ENCODE measurements around the gene VPS16.

Gene VPS16

DNA sequence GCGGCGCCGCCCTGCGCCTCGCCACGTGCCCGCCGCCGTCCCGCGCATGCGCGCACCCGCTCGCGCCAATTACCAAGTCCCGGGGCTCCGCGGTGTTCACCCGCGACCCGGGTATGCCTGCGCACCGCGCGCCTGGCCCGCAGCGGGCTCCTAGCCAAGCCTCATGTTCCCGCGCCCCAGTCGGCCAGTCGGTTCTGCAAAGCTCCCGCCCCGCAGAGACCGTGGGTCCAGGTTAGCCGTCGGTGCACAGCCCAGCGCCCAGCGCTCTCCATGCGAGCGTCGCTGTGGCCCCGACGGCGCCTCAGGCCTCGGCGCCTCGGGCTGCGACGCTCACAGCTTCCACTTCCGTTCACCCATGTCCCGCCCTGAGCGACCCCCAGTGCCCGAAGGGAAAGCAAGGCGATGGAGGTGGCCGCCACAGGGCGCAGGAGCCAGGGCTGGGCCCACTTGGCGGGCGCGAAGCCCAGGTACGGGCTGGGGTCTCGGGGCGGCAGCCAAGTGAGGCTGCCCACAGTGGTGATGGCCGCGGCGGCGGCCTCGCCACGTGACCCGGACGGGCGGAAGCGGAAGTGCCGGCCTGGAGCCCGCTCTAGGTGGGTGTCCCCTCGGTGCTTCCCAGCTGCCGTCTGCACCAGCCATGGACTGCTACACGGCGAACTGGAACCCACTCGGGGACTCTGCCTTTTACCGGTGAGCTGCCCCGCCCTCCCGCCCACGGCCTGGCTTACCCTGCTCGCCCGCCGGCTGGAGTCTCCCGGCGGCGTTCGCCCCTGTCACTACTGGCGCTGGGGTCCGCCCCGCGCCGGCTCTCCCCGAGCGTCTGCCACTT, at the start of gene VPS16, which contains the start of gene PCED1A:
TSS of gene VPS16 (plus strand) at position 608 of the 829 bp plus-strand sequence. CDS start at position 638, 30 bp downstream.
TSS of gene PCED1A (minus strand) at position 518 of the 829 bp plus-strand sequence. CDS start 743 bp downstream, outside the sequence.
- Histone ChIP-seq H3K4me1 (ENCODE audit: insufficient read depth, low read length) (no peaks in the 10 kb centered on the region), H3K36me3 (ENCODE audit: insufficient read depth, low read length) (no peaks in the 10 kb centered on the region; the same call in 1 of the 2 replicates), H3K9me3 (ENCODE audit: control insufficient read depth, insufficient read depth, low read length) (no peaks in the 10 kb centered on the region), H3K9ac (ENCODE audit: low read depth, low read length) (peak within 1 kb of the TSS; percentile 82)

DNA sequence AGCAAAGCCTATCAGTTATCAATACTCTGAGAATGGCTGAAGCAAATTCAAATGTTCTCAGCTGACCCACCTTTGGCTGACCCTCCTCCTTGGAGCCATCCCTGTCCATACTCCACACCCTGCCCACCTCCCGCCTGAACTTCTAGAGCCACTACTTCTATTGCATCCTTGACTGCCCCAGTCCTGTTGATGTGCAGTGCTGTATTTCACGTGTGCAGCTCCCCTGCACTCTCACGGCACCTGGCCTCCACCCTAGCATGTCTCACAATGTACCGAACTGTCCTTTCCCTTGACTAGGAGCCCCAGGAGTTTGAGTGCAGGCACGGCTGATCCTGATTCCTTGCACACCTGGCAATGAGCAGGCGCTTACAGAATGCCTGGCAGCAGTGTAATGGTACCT, 47.1 kb upstream of the VPS16 start:
- Histone ChIP-seq H3K36me3 (ENCODE audit: insufficient read depth, low read length) (no peaks in the 10 kb centered on the region), H3K4me1 (ENCODE audit: insufficient read depth, low read length) (no peaks in the 10 kb centered on the region), H3K9ac (ENCODE audit: low read depth, low read length) (no peak overlapping the region), H3K9me3 (ENCODE audit: control insufficient read depth, insufficient read depth, low read length) (no peaks in the 10 kb centered on the region)

DNA sequence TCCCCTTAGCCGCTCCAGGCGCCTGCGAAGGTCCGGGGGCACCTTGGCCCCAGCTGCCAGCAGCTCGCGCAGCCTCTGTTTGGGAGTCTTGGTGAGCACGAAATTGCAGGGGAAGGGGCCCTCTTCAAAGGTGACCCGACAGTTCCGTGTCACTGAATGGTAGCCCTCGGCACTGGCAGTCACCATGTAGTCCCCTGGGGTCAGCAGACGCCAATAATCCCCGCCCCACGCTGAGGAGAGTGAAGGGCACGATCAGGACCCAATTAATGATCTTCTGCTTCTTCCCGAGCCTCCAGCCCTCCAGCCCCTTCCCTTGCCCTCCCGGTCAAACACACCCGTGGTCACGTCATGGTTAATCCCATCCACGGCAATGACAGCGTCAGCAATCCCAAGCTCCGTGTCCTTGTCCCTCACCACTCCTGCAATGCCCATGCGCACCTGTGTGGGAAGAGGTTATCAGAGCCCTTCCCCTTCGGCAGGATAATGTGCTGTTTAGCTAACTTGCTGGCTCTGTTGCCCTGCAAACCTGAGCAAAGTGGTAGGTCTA, 46.3 kb upstream of the VPS16 start:
- Histone ChIP-seq H3K36me3 (ENCODE audit: insufficient read depth, low read length) (no peaks in the 10 kb centered on the region), H3K4me1 (ENCODE audit: insufficient read depth, low read length) (no peaks in the 10 kb centered on the region; the same call in 1 of the 2 replicates), H3K9ac (ENCODE audit: low read depth, low read length) (no peak overlapping the region), H3K9me3 (ENCODE audit: control insufficient read depth, insufficient read depth, low read length) (no peaks in the 10 kb centered on the region)

DNA sequence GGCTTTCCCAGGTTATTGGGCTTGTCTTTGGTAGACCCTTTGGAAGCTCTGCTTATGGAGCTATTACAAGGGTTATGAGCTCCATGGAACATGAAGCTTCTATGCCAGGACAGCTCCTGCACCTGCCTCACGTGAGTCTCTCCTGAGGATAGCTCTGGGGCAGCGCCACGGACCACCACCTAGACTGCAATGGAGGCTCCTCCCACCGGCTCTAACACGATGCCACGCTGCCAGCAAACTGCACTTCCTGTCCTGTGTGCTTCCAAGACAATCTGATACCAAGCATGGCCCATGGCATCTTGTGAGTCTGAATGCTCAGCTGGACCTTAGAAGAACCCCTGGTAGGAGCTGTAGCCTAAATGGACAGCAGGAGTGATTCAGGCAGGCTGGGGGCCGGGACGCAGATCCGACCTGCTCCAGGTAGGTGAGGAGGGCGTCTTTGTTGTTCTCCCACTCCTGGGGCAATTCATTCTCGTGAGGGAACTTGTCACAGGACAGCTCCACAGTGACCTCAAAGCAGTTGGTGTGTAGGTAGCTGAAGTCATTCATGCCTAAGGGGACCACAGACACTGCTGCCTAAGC, 45.6 kb upstream of the VPS16 start:
- H3K9me3 ChIP-seq (ENCODE audit: control insufficient read depth, insufficient read depth, low read length), result no peaks in the 10 kb centered on the region
- H3K4me1 ChIP-seq (ENCODE audit: insufficient read depth, low read length), result no peaks in the 10 kb centered on the region; the same call in 1 of the 2 replicates
- no peaks in the 10 kb centered on the region for H3K36me3 ChIP-seq (ENCODE audit: insufficient read depth, low read length)
- H3K9ac ChIP-seq (ENCODE audit: low read depth, low read length), result no peak overlapping the region

DNA sequence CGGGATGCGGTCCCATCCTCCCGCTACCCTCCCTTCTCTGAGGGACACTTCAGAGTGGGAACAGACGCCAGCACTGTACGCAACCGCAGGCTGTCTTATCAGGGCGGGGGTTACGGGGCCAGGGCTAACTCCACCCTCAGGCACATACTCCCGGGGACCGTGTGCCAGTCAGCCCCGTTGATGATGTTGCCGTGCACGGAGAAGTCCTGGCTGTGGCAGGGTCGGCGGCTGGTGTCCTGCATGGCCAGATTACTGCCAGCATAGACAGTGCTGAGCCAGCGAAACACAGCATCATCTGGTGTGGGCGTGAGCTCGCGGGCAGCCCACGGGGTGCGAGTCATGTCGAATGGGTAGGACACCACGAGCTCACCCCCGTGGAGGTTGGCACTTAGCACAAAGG, 45.1 kb upstream of the VPS16 start:
- no peaks in the 10 kb centered on the region for H3K9me3 ChIP-seq (ENCODE audit: control insufficient read depth, insufficient read depth, low read length)
- no peaks in the 10 kb centered on the region for H3K36me3 ChIP-seq (ENCODE audit: insufficient read depth, low read length)
- H3K4me1 ChIP-seq (ENCODE audit: insufficient read depth, low read length), result no peaks in the 10 kb centered on the region; the same call in 1 of the 2 replicates
- no peak overlapping the region for H3K9ac ChIP-seq (ENCODE audit: low read depth, low read length)

DNA sequence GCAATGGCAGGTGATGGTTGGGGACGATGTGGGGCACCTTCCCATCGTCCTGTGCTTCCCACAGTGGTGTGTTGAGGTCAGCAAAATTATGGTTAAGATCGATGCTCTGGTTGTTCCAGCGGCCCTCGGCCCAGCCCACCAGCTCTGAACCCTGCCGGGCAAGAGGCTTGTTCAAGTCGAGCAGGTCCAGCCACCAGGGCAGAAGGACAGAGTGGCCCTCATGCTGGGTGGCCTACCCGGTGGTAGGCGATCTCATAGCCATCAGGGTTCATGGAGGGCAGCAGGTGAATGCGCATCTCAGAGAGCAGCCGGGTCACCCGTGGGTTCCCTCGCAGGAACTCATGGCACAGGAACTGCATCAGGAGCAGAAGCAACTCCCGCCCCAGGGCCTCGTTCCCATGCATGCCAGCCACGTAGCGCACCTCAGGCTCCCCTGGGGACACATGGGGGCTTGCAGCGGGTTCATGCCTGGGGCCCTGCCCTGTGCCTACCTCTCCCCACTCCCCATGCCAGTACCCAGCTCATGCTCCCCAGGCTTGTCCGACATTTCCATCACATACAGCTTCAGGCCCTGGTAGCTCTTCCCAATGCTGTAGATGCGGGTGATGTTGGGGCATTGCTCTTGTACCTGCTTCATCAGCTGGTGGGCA, 44.4 kb upstream of the VPS16 start:
- Histone ChIP-seq H3K36me3 (ENCODE audit: insufficient read depth, low read length) (no peaks in the 10 kb centered on the region), H3K4me1 (ENCODE audit: insufficient read depth, low read length) (no peaks in the 10 kb centered on the region; the same call in 1 of the 2 replicates), H3K9ac (ENCODE audit: low read depth, low read length) (no peak overlapping the region)

DNA sequence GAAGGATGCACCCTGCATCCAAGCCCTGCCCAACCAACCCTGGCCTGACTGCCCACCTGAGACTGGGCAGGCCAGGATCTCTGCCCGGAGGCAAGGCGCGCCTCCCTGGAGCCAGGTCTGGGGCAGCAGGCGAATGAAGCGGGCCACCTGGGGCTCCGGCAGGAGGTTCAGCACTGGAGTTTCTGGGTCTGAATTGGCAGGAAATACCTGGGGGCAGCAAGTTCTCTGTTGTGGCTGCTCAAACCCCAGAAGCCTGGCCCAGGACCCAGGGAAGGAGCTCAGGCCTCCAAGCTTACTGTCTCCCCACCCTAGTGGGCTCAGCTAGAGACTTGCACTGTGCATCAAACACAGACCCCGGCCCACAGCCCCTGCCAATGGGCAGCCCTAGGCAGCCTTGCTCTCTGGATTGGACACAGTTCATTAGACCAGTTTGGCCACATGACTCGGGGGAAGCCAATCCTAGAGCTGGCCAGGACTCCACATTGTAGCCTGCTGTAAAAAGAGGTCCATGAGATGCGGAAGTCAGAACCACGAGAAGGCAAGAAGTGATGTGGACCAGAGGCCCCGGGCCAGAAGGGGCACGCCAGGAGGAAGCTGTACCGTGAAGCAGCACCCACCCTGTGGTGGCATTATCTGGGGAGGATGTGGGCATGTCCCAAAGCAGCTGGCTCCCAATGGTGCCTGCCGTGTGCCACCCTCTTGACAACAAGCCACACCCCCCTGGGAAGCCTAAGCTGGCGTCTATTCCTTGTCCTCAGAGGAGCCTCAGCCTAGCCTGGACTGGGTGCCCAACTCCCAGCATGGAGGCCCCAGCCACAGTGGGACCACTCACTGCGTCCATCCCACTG, 43.2 kb upstream of the VPS16 start:
- no peak overlapping the region for H3K9ac ChIP-seq (ENCODE audit: low read depth, low read length)
- H3K36me3 ChIP-seq (ENCODE audit: insufficient read depth, low read length), result no peaks in the 10 kb centered on the region
- no peaks in the 10 kb centered on the region for H3K9me3 ChIP-seq (ENCODE audit: control insufficient read depth, insufficient read depth, low read length)
- H3K4me1 ChIP-seq (ENCODE audit: insufficient read depth, low read length), result no peaks in the 10 kb centered on the region; the same call in 1 of the 2 replicates

More for the DNA sequence above, 44.4 kb upstream of the VPS16 start:
- no peaks in the 10 kb centered on the region for H3K9me3 ChIP-seq (ENCODE audit: control insufficient read depth, insufficient read depth, low read length)

DNA sequence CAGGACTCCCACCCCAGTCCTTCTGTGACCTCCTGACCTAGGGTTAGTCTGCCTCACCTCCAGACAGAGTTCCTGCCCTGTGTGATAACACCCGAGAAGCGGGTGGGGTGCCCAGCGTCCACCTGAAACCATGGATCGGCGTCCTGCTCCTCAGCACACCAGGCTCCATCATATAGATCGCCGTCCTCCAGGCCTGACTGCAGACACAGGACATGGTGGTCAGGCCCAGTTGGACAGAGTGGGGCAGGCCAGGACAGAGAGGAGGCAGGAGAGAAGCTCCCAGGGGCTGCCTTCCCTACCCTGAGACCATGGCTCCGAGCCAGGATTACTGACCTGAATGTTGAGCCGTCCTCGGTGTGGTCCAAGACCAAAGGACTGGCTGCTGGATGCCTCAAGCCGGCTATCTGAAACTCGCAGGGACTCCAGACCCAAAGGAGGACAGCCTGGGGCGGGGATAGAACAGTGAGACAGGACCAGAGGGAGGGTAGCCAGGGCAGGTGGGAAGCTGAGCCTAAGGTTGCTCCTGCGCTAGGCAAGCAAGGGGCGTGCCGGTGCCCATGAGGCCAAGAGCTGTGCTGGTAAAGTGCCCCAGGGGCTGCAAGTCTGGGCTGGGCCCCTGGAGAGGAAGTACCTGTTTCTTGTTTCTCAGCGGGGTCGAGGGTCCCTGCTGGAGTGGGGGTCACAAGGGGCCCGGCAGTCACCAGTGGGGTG, 42.3 kb upstream of the VPS16 start:
- Histone ChIP-seq H3K36me3 (ENCODE audit: insufficient read depth, low read length) (no peaks in the 10 kb centered on the region), H3K9me3 (ENCODE audit: control insufficient read depth, insufficient read depth, low read length) (no peaks in the 10 kb centered on the region), H3K4me1 (ENCODE audit: insufficient read depth, low read length) (no peaks in the 10 kb centered on the region; the same call in 1 of the 2 replicates), H3K9ac (ENCODE audit: low read depth, low read length) (no peak overlapping the region)

DNA sequence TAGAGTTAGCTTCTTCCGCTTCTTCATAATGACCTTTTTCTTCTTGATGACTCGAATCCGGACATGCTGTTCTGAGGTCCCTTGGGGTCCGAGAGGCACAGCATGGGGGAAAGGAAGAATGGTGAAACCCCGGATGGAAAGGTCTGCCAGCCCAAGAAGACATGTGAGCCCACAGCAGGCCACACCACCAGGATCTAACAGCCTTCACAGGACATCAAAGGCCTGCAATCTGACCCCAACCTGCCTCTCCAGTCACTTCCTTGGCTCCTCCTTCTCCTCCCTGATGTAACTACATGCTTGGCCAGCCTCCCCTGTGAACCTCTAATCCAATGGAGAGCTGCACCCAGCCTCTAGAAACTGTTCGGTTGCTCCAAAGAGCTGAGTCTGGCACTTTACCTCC, 41.7 kb upstream of the VPS16 start:
- H3K9ac ChIP-seq (ENCODE audit: low read depth, low read length), result no peak overlapping the region
- no peaks in the 10 kb centered on the region for H3K36me3 ChIP-seq (ENCODE audit: insufficient read depth, low read length)

DNA sequence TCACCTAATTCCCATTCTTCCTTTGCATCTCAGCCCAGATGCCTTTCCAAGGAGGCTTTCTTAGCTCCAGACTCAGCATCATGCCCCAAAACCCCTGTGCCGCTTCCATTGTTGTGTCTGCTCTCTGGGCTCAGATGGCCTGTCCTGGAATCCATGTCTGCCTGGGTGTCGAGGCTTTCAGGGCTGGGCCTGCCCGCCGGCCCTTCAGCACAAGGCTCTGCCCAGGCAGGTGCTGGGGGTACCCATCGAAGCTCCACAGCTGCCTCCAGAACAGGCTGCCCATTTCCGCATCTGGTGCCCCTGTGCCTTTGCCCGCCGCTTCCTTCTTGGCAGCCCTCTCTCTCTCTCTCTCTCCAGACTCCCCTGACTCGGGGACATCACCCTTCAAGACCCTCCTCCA, 41.3 kb upstream of the VPS16 start:
- no peaks in the 10 kb centered on the region for H3K9me3 ChIP-seq (ENCODE audit: control insufficient read depth, insufficient read depth, low read length)
- no peaks in the 10 kb centered on the region for H3K36me3 ChIP-seq (ENCODE audit: insufficient read depth, low read length)
- peak overlapping the region; percentile 46; the same call in 1 of the 2 replicates for H3K9ac ChIP-seq (ENCODE audit: low read depth, low read length)
- H3K4me1 ChIP-seq (ENCODE audit: insufficient read depth, low read length), result no peaks in the 10 kb centered on the region; the same call in 1 of the 2 replicates

More for the DNA sequence above, 41.7 kb upstream of the VPS16 start:
- Histone ChIP-seq H3K9me3 (ENCODE audit: control insufficient read depth, insufficient read depth, low read length) (no peaks in the 10 kb centered on the region), H3K4me1 (ENCODE audit: insufficient read depth, low read length) (no peaks in the 10 kb centered on the region; the same call in 1 of the 2 replicates)

DNA sequence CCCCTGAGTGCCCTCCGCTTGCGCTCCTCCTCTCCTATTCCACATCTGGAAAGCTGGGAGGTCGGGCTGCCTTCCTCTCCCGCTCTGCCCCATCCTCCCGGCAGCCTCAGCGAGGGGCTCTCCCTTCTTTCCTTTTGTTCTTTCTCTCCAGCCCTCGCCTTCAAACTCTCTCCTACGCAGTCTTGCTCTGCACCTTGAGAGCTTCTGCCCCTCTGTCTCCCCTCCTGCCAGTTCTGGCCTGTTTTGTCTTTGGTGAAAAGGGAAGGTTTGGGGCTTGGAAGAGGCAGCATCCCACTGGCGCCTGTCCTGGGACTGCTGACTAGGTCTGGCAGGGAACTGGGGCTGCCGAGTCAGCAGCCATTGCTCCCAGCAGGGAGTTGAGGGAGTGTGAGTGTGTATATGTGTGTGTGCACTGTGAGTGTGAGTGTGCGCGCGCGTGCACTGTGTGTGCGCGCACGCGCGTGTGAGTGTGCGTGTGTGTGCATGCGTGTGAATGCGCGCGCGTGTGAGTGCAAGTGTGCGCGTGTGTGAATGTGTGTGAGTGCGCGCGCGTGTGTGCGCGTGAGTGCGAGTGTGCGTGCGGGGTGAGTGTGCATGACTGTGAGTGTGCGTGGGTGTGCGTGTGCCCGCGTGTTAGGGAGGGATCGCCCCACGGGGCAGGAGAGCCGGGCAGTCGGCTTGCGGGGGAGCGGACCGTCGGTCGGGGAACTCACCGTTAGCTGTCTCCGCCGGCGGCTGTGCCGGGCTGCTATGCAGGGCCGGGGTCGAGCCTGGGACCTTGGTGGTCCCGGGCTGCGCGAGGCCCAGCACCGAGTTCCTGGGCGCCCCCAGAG, 40.6 kb upstream of the VPS16 start:
- no peaks in the 10 kb centered on the region for H3K36me3 ChIP-seq (ENCODE audit: insufficient read depth, low read length)
- H3K4me1 ChIP-seq (ENCODE audit: insufficient read depth, low read length), result no peaks in the 10 kb centered on the region; the same call in 1 of the 2 replicates
- H3K9me3 ChIP-seq (ENCODE audit: control insufficient read depth, insufficient read depth, low read length), result no peaks in the 10 kb centered on the region
- H3K9ac ChIP-seq (ENCODE audit: low read depth, low read length), result peak overlapping the region; percentile 46

DNA sequence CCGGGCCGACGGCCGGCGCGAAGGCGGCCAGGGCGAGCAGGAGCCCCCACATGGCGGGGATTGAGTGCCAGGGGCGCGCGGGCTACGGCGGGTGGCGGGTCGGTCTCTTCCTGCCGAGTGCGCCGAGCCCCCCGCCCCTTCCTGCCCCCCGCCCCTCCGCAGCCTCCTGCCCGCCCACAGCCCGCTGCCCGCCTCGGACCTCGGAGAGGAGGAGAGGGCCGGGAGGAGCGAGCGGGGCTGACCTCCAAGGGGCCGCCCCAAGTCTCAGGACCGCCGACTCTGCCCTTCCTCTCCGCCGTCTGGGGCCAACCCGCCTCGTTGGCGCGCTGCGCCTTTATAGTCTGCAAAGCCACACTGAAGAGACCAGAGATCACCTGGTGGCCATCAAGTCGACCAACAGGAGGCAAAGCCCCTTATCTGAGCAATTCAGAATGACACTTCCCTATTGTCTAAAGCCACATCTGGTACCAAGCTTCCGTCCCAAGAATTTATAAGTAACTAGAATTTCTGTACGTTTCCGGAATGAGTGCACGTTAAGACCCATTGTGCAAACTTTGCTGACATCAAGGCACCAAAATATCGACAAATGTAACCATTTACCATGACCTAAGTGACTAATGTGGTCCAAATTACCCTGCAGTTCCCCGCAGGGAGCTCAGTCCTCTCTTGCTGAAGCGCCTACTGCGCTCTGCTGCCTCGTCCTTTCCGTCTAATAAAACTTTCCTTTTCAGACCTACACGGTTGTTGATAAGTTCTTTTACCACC, 39.8 kb upstream of the VPS16 start, which contains the start of gene CPXM1:
TSS of gene CPXM1 (minus strand) at position 107 of the 765 bp plus-strand sequence. CDS start at position 52, 55 bp downstream.
- H3K36me3 ChIP-seq (ENCODE audit: insufficient read depth, low read length), result no peaks in the 10 kb centered on the region
- no peaks in the 10 kb centered on the region; the same call in 1 of the 2 replicates for H3K4me1 ChIP-seq (ENCODE audit: insufficient read depth, low read length)
- peak within 1 kb of the TSS; percentile 70 for H3K9ac ChIP-seq (ENCODE audit: low read depth, low read length)
- H3K9me3 ChIP-seq (ENCODE audit: control insufficient read depth, insufficient read depth, low read length), result no peaks in the 10 kb centered on the region
